ENCODE results near the gene ZNF496.

- TF ChIP-seq CTCF (IDR thresholded peaks at IDR 0.05) (no peak), POLR2A (IDR thresholded peaks at IDR 0.05) (no peak)
Observed at GRCh38 chr1:247286134-247286670, 45.5 kb downstream of the ZNF496 start.
